GM23338 (cell line): Measurements from ENCODE around the gene CPA1. TPM values are rescaled to one million over a fixed set of nuclear protein-coding genes. Genes with fewer than 3 reads are reported as not detected.

Source experiments
- ATAC-seq: fragments of 200-7000 bp; cut with Tn5 transposase; 3 replicates; pipeline ENCODE4 v1.9.1; 2020
- DNase-seq: peaks from one replicate; pipeline ENCODE4 v3.0.0-alpha.2; 2015; ENCODE audit warnings: low spot score
- H2AFZ ChIP-seq: fragments of 200-600 bp; sonication (generic); 2 replicates; pipeline ENCODE4 v1.8.0; 2016; ENCODE audit warnings: antibody characterized with exemption, mild to moderate bottlenecking, moderate library complexity
- H3F3A ChIP-seq: fragments of 200-600 bp; sonication (generic); replicated peaks from 2 replicates; pipeline ENCODE4 v1.8.0; 2017; ENCODE audit warnings: antibody characterized with exemption, mixed run types, low read depth
- H3K27ac ChIP-seq: fragments of 200-600 bp; sonication (generic); 2 replicates; pipeline ENCODE4 v1.6.1; 2016; ENCODE audit warnings: low read depth
- H3K27me3 ChIP-seq: fragments of 200-600 bp; sonication (generic); 2 replicates; pipeline ENCODE4 v1.8.0; 2016; ENCODE audit warnings: mild to moderate bottlenecking, mixed run types, moderate library complexity; ENCODE audit not compliant: insufficient read depth
- H3K36me3 ChIP-seq: fragments of 200-600 bp; sonication (generic); 2 replicates; pipeline ENCODE4 v1.8.0; 2016; ENCODE audit warnings: mild to moderate bottlenecking; ENCODE audit not compliant: insufficient read depth
- H3K4me1 ChIP-seq: fragments of 200-600 bp; sonication (generic); 2 replicates; pipeline ENCODE4 v1.8.0; 2016; ENCODE audit warnings: mild to moderate bottlenecking, moderate library complexity; ENCODE audit not compliant: insufficient read depth
- H3K4me2 ChIP-seq: fragments of 200-600 bp; sonication (generic); 2 replicates; pipeline ENCODE4 v1.7.1; 2017; ENCODE audit warnings: mixed run types
- H3K4me3 ChIP-seq: fragments of 200-600 bp; sonication (generic); 2 replicates; pipeline ENCODE4 v1.6.1; 2016; ENCODE audit warnings: mixed run types
- H3K79me2 ChIP-seq: fragments of 200-600 bp; sonication (generic); replicated peaks from 2 replicates; pipeline ENCODE4 v1.8.0; 2017; ENCODE audit warnings: mild to moderate bottlenecking; ENCODE audit not compliant: insufficient read depth
- H3K9me2 ChIP-seq: fragments of 200-600 bp; sonication (generic); 2 replicates; pipeline ENCODE4 v1.8.0; 2017; ENCODE audit not compliant: insufficient read depth
- H4K20me1 ChIP-seq: fragments of 200-600 bp; sonication (generic); replicated peaks from 2 replicates; pipeline ENCODE4 v1.8.0; 2017; ENCODE audit warnings: mild to moderate bottlenecking; ENCODE audit not compliant: insufficient read depth
- H3K27ac Mint-ChIP-seq: 2 replicates; pipeline ENCODE4 v1.8.0; 2020; ENCODE audit warnings: inconsistent platforms, mild to moderate bottlenecking, moderate library complexity, mixed read lengths
- H3K27me3 Mint-ChIP-seq: 3 replicates; pipeline ENCODE4 v1.8.0; 2022; ENCODE audit warnings: low read depth, mild to moderate bottlenecking, moderate library complexity, mixed read lengths, inconsistent platforms; ENCODE audit not compliant: insufficient read depth, poor library complexity
- H3K36me3 Mint-ChIP-seq: 3 replicates; pipeline ENCODE4 v1.8.0; 2021; ENCODE audit warnings: low read depth, mild to moderate bottlenecking, inconsistent platforms, moderate library complexity, mixed read lengths
- H3K4me1 Mint-ChIP-seq: 3 replicates; pipeline ENCODE4 v1.8.0; 2020; ENCODE audit warnings: mild to moderate bottlenecking, inconsistent platforms, mixed read lengths
- H3K4me3 Mint-ChIP-seq: 3 replicates; pipeline ENCODE4 v1.8.0; 2021; ENCODE audit warnings: moderate library complexity, mild to moderate bottlenecking, inconsistent platforms, mixed read lengths
- H3K9me3 Mint-ChIP-seq: 3 replicates; pipeline ENCODE4 v1.8.0; 2020; ENCODE audit warnings: moderate library complexity, mild to moderate bottlenecking, inconsistent platforms, mixed read lengths
- CREB1 ChIP-seq: fragments of 250-450 bp; sonication (Bioruptor Pico); IDR thresholded peaks from 2 replicates; pipeline ENCODE4 v1.5.0; 2020; ENCODE audit warnings: low read depth, mild to moderate bottlenecking, moderate library complexity
- EZH2 ChIP-seq: fragments of 200-600 bp; sonication (generic); IDR thresholded peaks from one replicate; pipeline ENCODE4 v1.8.0; 2017; ENCODE audit warnings: antibody characterized with exemption, mild to moderate bottlenecking, low read depth; ENCODE audit not compliant: unreplicated experiment
- EZH2phosphoT487 ChIP-seq: fragments of 200-600 bp; sonication (generic); IDR thresholded peaks from one replicate; pipeline ENCODE4 v1.8.1; 2018; ENCODE audit warnings: antibody characterized with exemption; ENCODE audit not compliant: unreplicated experiment
- JUNB ChIP-seq: IDR thresholded peaks from one replicate; pipeline ENCODE4 v1.6.1; 2016; ENCODE audit warnings: antibody characterized with exemption; ENCODE audit not compliant: unreplicated experiment
- polyA plus RNA-seq: library from polyadenylated mRNA; unstranded; fragments of >200 nt; fragmentation: Nextera tagmentation; extraction: Ambion mirVana; gene quantifications from 2 replicates; pipeline ENCODE4 v1.2.1, GENCODE V29; 2016
- total RNA-seq: library from RNA; depleted of rRNA; stranded (reverse); fragments of >200 nt; shearing (Covaris generic); gene quantifications from 2 replicates; pipeline ENCODE4 v1.2.3, GENCODE V29; 2014
- TF ChIP-seq, protein P1 (sequence below), 2 experiments: fragments of 200-600 bp in 1 of 2; sonication (generic) in 1 of 2; conservative IDR thresholded peaks; 2 replicates each; pipeline versions ENCODE4 v1.5.1 to v1.6.1; 2016 to 2017; ENCODE audit warnings: antibody characterized with exemption in 2 of 2, low read depth in 2 of 2, mild to moderate bottlenecking in 2 of 2, moderate library complexity in 1 of 2
- TF ChIP-seq, protein P2 (sequence below): fragments of 250-450 bp; sonication (Bioruptor Pico); IDR thresholded peaks from 2 replicates; pipeline ENCODE4 v1.5.0; 2020; ENCODE audit warnings: mild to moderate bottlenecking, moderate library complexity
- TF ChIP-seq, protein P3 (sequence below): IDR thresholded peaks from 2 replicates; pipeline ENCODE4 v1.6.1; 2016; ENCODE audit warnings: antibody characterized with exemption

CPA1 gene
- total and polyA plus RNA-seq, 2 experiments from 2014 or later, result not detected

DNA sequence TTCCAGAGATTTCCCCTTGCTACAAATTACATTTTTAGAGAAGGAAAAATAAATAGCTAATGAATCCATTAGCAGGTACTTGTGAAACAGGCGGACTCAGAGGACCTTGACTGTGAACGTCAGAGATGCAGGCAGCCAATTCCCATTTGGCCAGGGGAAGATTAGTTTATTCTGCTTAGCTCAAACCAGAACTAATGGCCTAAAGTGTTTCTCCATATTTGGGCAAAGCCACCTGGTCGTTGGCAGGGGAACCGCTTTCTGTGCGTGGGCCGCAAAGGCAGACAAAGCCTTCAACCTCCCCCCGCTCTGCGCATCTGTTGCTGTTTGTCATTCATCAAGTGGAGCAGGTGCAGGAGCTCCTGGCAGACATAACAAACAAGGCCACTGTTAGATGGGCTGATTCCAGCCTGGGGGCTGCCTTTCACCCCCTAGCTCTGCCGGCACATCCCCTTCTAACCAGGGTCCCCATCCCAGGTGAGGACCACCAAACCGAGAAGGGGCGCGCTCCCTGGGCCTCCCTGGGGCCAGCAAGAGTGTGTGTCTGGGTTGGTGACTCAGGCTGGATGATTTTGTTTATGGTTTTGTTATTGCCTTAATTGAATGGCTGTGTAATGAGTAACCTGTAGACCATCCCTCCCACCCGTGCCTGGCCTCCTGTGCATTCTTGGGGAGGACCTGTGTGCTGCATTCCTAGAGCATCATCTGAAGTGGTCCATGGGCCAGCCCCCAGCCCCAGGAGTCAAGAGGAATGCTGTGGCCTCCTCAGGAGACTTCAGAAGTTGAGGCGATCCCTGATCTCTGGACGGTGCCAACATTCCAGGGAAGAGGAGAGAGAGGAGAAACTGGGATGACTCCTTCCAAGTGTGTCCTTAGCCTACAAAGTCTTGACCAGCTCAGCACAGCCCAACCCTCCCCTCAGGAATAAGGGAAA, 14.5 kb upstream of the CPA1 start (continued):
- TF ChIP-seq, protein P1, sequence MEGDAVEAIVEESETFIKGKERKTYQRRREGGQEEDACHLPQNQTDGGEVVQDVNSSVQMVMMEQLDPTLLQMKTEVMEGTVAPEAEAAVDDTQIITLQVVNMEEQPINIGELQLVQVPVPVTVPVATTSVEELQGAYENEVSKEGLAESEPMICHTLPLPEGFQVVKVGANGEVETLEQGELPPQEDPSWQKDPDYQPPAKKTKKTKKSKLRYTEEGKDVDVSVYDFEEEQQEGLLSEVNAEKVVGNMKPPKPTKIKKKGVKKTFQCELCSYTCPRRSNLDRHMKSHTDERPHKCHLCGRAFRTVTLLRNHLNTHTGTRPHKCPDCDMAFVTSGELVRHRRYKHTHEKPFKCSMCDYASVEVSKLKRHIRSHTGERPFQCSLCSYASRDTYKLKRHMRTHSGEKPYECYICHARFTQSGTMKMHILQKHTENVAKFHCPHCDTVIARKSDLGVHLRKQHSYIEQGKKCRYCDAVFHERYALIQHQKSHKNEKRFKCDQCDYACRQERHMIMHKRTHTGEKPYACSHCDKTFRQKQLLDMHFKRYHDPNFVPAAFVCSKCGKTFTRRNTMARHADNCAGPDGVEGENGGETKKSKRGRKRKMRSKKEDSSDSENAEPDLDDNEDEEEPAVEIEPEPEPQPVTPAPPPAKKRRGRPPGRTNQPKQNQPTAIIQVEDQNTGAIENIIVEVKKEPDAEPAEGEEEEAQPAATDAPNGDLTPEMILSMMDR (conservative IDR thresholded peaks at IDR 0.05; ENCODE audit: low read depth in 2 of 2), result no peak
- 0 out of 2 replicates have a peak, but pooled peaks have one; percentile 10 for TF ChIP-seq CREB1 (CRISPR knock-in tag)

DNA sequence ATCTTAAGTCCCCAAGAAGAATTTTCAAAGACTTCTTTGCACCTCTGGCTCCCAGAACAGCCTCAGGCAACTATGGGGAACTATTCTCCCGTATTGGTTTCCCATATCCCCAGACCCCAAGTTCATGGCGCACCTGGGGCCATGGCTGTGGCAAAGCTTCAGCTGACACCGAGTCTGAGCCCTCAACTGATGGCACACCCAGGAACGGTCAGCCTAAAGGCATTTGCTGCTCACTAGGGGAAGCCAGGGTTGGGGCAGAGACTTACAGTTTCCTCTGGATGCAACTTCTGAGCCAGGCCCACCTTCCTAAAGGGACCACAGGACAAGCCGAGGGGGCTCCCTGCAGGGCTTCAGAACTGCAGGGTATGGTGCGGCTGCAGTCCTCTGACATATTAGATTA, 13.7 kb upstream of the CPA1 start:
- Mint-ChIP-seq H3K9me3 (no peaks in the 10 kb centered on the region), H3K4me1 (peaks cover 21% of the 10 kb centered on the region), H3K4me3 (no peak overlapping the region), H3K27ac (no peak overlapping the region), H3K36me3 (no peaks in the 10 kb centered on the region), H3K27me3 (peaks cover 7% of the 10 kb centered on the region)
- peaks cover 5% of the 10 kb centered on the region; the same call in 1 of the 2 replicates for H3K4me1 ChIP-seq
- no peak overlapping the region for H2AFZ ChIP-seq
- DNase-seq (no peak), ATAC-seq (no peak)
- no peaks in the 10 kb centered on the region for H4K20me1 ChIP-seq
- H3K27me3 ChIP-seq, result no peaks in the 10 kb centered on the region
- H3K27ac ChIP-seq, result no peak overlapping the region
- no peaks in the 10 kb centered on the region for H3K36me3 ChIP-seq
- H3K79me2 ChIP-seq, result no peaks in the 10 kb centered on the region
- H3K4me3 ChIP-seq, result no peak overlapping the region
- H3K9me2 ChIP-seq, result no peaks in the 10 kb centered on the region
- H3F3A ChIP-seq, result no peaks in the 10 kb centered on the region
- H3K4me2 ChIP-seq, result no peak overlapping the region
- TF ChIP-seq, protein P2, sequence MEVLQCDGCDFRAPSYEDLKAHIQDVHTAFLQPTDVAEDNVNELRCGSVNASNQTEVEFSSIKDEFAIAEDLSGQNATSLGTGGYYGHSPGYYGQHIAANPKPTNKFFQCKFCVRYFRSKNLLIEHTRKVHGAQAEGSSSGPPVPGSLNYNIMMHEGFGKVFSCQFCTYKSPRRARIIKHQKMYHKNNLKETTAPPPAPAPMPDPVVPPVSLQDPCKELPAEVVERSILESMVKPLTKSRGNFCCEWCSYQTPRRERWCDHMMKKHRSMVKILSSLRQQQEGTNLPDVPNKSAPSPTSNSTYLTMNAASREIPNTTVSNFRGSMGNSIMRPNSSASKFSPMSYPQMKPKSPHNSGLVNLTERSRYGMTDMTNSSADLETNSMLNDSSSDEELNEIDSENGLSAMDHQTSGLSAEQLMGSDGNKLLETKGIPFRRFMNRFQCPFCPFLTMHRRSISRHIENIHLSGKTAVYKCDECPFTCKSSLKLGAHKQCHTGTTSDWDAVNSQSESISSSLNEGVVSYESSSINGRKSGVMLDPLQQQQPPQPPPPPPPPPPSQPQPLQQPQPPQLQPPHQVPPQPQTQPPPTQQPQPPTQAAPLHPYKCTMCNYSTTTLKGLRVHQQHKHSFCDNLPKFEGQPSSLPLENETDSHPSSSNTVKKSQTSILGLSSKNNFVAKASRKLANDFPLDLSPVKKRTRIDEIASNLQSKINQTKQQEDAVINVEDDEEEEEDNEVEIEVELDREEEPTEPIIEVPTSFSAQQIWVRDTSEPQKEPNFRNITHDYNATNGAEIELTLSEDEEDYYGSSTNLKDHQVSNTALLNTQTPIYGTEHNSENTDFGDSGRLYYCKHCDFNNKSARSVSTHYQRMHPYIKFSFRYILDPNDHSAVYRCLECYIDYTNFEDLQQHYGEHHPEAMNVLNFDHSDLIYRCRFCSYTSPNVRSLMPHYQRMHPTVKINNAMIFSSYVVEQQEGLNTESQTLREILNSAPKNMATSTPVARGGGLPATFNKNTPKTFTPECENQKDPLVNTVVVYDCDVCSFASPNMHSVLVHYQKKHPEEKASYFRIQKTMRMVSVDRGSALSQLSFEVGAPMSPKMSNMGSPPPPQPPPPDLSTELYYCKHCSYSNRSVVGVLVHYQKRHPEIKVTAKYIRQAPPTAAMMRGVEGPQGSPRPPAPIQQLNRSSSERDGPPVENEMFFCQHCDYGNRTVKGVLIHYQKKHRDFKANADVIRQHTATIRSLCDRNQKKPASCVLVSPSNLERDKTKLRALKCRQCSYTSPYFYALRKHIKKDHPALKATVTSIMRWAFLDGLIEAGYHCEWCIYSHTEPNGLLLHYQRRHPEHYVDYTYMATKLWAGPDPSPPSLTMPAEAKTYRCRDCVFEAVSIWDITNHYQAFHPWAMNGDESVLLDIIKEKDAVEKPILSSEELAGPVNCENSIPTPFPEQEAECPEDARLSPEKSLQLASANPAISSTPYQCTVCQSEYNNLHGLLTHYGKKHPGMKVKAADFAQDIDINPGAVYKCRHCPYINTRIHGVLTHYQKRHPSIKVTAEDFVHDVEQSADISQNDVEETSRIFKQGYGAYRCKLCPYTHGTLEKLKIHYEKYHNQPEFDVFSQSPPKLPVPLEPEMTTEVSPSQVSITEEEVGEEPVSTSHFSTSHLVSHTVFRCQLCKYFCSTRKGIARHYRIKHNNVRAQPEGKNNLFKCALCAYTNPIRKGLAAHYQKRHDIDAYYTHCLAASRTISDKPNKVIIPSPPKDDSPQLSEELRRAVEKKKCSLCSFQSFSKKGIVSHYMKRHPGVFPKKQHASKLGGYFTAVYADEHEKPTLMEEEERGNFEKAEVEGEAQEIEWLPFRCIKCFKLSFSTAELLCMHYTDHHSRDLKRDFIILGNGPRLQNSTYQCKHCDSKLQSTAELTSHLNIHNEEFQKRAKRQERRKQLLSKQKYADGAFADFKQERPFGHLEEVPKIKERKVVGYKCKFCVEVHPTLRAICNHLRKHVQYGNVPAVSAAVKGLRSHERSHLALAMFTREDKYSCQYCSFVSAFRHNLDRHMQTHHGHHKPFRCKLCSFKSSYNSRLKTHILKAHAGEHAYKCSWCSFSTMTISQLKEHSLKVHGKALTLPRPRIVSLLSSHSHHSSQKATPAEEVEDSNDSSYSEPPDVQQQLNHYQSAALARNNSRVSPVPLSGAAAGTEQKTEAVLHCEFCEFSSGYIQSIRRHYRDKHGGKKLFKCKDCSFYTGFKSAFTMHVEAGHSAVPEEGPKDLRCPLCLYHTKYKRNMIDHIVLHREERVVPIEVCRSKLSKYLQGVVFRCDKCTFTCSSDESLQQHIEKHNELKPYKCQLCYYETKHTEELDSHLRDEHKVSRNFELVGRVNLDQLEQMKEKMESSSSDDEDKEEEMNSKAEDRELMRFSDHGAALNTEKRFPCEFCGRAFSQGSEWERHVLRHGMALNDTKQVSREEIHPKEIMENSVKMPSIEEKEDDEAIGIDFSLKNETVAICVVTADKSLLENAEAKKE (CRISPR knock-in tag), result no peak
- TF ChIP-seq JUNB, result no peak
- TF ChIP-seq EZH2phosphoT487, result no peak
- TF ChIP-seq, protein P3, sequence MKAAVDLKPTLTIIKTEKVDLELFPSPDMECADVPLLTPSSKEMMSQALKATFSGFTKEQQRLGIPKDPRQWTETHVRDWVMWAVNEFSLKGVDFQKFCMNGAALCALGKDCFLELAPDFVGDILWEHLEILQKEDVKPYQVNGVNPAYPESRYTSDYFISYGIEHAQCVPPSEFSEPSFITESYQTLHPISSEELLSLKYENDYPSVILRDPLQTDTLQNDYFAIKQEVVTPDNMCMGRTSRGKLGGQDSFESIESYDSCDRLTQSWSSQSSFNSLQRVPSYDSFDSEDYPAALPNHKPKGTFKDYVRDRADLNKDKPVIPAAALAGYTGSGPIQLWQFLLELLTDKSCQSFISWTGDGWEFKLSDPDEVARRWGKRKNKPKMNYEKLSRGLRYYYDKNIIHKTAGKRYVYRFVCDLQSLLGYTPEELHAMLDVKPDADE, result no peak
- no peak for TF ChIP-seq EZH2
